ENCODE measurements around the gene SLC26A2. TPM values are rescaled to one million over a fixed set of nuclear protein-coding genes. Genes with fewer than 3 reads are reported as not detected.

The SLC26A2 gene
- total RNA-seq, 1 donor from 2014 or later, result 1.8 TPM

- Histone ChIP-seq H3K27me3 (ENCODE audit: control insufficient read depth, insufficient read depth, low read length) (no peaks in the 10 kb centered on the region), H3K4me3 (ENCODE audit: low read depth, low read length) (no peak overlapping the region), H3K36me3 (ENCODE audit: control insufficient read depth, insufficient read depth, low read length) (peaks cover 4% of the 10 kb centered on the region)
- peak; percentile 71 for DNase-seq (ENCODE audit: low read depth)
- no peak for FAIRE-seq
- TF ChIP-seq CTCF (IDR thresholded peaks at IDR 0.05; ENCODE audit: insufficient read depth, low read length, severe bottlenecking), result peak; percentile 80
These were observed 30.2 kb downstream of the SLC26A2 start for GRCh38 chr5:149990518-149991376.

GRCh38 chr5:149993471-149993870 lies 32.9 kb downstream of the SLC26A2 start:
- Histone ChIP-seq H3K27me3 (ENCODE audit: control insufficient read depth, insufficient read depth, low read length) (no peaks in the 10 kb centered on the region), H3K4me3 (ENCODE audit: low read depth, low read length) (no peak overlapping the region), H3K36me3 (ENCODE audit: control insufficient read depth, insufficient read depth, low read length) (peaks cover 4% of the 10 kb centered on the region)
- no peak for FAIRE-seq
- no peak for TF ChIP-seq CTCF (IDR thresholded peaks at IDR 0.05; ENCODE audit: insufficient read depth, low read length, severe bottlenecking)
- no peak for DNase-seq (ENCODE audit: low read depth)

- no peak for FAIRE-seq
- Histone ChIP-seq H3K4me3 (ENCODE audit: low read depth, low read length) (no peak overlapping the region), H3K27me3 (ENCODE audit: control insufficient read depth, insufficient read depth, low read length) (no peaks in the 10 kb centered on the region), H3K36me3 (ENCODE audit: control insufficient read depth, insufficient read depth, low read length) (peaks cover 4% of the 10 kb centered on the region)
- DNase-seq (ENCODE audit: low read depth), result no peak
- TF ChIP-seq CTCF (IDR thresholded peaks at IDR 0.05; ENCODE audit: insufficient read depth, low read length, severe bottlenecking), result no peak
These were observed 35.0 kb downstream of the SLC26A2 start for GRCh38 chr5:149995385-149996204.

DNA sequence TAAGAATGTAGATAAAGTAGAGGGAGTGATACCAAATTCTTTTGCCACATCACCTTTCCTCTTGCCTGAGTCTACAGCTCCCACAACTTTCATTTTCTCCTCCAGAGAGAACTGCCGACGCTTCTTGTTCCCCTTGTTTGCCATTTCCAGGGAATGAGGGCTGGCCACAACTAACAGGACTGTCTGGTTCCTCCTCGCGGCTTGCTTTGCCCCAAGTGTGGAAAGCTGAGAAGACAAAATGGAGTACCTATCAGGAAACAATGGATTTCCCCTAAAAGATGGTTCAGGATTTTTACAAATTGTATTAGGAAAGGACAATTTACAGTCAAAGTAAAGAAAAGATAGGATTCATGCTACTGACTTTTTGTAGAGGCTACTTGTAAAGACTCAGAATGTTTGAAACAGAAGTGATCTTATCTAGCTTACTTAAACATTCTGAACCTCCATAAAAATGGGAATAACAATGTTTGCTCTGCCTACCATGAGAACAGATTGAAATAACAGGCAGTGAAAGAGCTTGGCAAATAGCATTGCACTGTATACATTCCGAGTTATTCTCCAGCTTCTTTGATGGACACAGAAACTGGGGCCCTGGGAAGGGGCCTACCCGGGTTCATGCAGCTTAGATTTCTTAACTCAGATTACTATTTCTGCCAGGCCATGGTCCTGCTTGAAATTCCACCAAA lies 35.8 kb downstream of the SLC26A2 start:
- no peak for TF ChIP-seq CTCF (IDR thresholded peaks at IDR 0.05; ENCODE audit: insufficient read depth, low read length, severe bottlenecking)
- Histone ChIP-seq H3K27me3 (ENCODE audit: control insufficient read depth, insufficient read depth, low read length) (no peaks in the 10 kb centered on the region), H3K36me3 (ENCODE audit: control insufficient read depth, insufficient read depth, low read length) (peaks cover 4% of the 10 kb centered on the region), H3K4me3 (ENCODE audit: low read depth, low read length) (no peak overlapping the region)
- DNase-seq (ENCODE audit: low read depth) (no peak), FAIRE-seq (no peak)

- DNase-seq (ENCODE audit: low read depth) (no peak), FAIRE-seq (no peak)
- Histone ChIP-seq H3K4me3 (ENCODE audit: low read depth, low read length) (no peak overlapping the region), H3K36me3 (ENCODE audit: control insufficient read depth, insufficient read depth, low read length) (peaks cover 4% of the 10 kb centered on the region), H3K27me3 (ENCODE audit: control insufficient read depth, insufficient read depth, low read length) (no peaks in the 10 kb centered on the region)
- no peak for TF ChIP-seq CTCF (IDR thresholded peaks at IDR 0.05; ENCODE audit: insufficient read depth, low read length, severe bottlenecking)
These were observed 37.7 kb downstream of the SLC26A2 start for GRCh38 chr5:149998281-149998680.
